Measurements from ENCODE around the gene NOTCH1.

GRCh38 chr9:136462664-136463063 is 83.2 kb downstream of the NOTCH1 start:
- TF ChIP-seq CTCF (IDR thresholded peaks at IDR 0.05; ENCODE audit: borderline replicate concordance, extremely low read depth, low read length, poor library complexity, severe bottlenecking) (no peak), EZH2 (IDR thresholded peaks at IDR 0.05; ENCODE audit: borderline replicate concordance, low read depth, low read length, severe bottlenecking) (no peak)

All from DND-41 (cell line).